ENCODE results near the gene NINJ2.

NINJ2 gene

DNA sequence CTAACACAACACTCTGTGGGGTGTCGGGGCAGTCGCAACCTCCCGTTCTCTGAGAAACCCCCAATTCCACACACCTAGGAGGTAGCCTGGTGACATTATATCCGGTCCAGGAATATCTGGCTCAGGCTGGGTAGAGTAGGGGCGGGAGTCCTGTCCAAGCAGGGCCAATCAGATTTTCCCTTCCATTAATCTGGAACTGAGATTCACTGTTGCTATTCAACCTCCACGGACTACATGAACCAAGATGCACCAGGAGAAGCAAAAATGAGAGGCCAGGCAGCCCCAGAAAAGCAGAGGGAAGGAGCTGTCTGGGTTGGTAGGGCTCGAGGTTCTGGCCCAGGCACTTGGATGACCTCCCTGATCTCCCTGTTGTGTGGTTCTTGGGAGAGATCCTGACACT lies 51.0 kb downstream of the NINJ2 start:
- Histone ChIP-seq H3K9me3 (ENCODE audit: control insufficient read depth, low read length) (no peaks in the 10 kb centered on the region), H3K36me3 (ENCODE audit: control insufficient read depth, insufficient read depth, low read length) (no peaks in the 10 kb centered on the region), H3K4me1 (ENCODE audit: control insufficient read depth, insufficient read depth, low read length, poor library complexity, severe bottlenecking) (peaks cover 9% of the 10 kb centered on the region), H3K4me3 (ENCODE audit: extremely low read depth, insufficient read depth, low read length, poor library complexity, severe bottlenecking) (no peak overlapping the region), H3K27ac (ENCODE audit: low read depth, low read length, severe bottlenecking) (no peak overlapping the region)
- 92 to 93% methylated on average over 3 to 5 of the region's 7 CpGs for WGBS, 2 experiments (ENCODE audit: insufficient coverage in 2 of 2)

DNA sequence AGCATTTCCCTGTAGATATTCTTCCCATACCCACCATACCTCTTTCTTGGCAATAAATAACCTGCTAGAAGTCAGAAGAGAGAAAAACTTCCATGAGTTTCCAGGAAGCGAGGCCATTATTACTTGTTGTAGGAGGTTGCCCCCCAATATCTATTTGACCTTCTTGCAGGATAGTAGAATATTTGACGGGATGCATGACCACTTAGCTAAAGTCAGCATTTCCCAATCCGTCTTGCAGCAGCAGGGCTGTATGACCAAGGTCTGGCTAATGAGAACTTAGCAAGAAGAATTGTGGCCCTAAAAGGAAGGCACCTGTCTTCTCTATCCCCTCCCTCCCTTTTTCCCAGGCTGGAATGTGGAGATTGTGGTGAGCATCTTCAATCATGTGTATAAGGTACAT lies 51.5 kb downstream of the NINJ2 start:
- Histone ChIP-seq H3K9me3 (ENCODE audit: control insufficient read depth, low read length) (no peaks in the 10 kb centered on the region), H3K4me3 (ENCODE audit: extremely low read depth, insufficient read depth, low read length, poor library complexity, severe bottlenecking) (no peak overlapping the region), H3K27ac (ENCODE audit: low read depth, low read length, severe bottlenecking) (no peak overlapping the region), H3K36me3 (ENCODE audit: control insufficient read depth, insufficient read depth, low read length) (no peaks in the 10 kb centered on the region), H3K4me1 (ENCODE audit: control insufficient read depth, insufficient read depth, low read length, poor library complexity, severe bottlenecking) (peaks cover 9% of the 10 kb centered on the region)
- 96 to 100% methylated on average over 3 of the region's 3 CpGs for WGBS, 2 experiments (ENCODE audit: insufficient coverage in 2 of 2)

DNA sequence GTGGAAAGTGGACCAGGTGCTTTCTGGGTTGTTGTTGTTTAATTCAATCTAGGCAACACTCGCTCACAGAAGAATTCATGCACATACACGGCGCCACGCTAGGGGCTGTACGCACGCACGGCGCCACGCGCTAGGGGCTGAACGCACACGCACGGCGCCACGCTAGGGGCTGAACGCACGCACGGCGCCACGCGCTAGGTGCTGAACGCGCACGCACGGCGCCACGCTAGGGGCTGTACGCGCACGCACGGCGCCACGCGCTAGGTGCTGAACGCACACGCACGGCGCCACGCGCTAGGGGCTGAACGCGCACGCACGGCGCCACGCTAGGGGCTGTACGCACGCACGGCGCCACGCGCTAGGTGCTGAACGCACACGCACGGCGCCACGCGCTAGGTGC lies 54.3 kb downstream of the NINJ2 start:
- 96 to 97% methylated on average over 57 to 58 of the region's 58 CpGs for WGBS, 2 experiments (ENCODE audit: insufficient coverage in 2 of 2)

DNA sequence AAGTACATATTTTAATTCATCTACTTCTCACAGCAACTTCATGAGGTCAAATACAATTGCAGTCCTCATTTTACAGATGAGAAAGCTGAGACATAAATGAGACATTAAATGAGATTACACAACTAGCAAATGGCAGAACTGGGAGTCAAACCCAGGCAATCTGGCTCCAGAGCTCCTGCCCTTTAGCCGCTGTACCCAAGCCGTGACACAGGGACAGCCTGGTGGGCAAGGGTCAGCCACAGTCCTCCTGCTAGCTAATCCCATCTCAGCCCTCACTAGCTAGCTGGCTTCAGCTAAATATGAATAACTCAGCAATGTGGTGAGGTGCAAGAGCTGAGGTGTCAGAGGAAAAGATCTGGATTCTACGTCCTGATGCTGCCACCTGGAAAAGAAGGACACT lies 54.8 kb downstream of the NINJ2 start:
- H3K4me3 ChIP-seq (ENCODE audit: extremely low read depth, insufficient read depth, low read length, poor library complexity, severe bottlenecking), result no peak overlapping the region
- 89 to 97% methylated on average over 3 of the region's 3 CpGs for WGBS, 2 experiments (ENCODE audit: insufficient coverage in 2 of 2)
- H3K27ac ChIP-seq (ENCODE audit: low read depth, low read length, severe bottlenecking), result no peak overlapping the region
- no peaks in the 10 kb centered on the region for H3K36me3 ChIP-seq (ENCODE audit: control insufficient read depth, insufficient read depth, low read length)
- peaks cover 4% of the 10 kb centered on the region for H3K4me1 ChIP-seq (ENCODE audit: control insufficient read depth, insufficient read depth, low read length, poor library complexity, severe bottlenecking)
- no peaks in the 10 kb centered on the region for H3K9me3 ChIP-seq (ENCODE audit: control insufficient read depth, low read length)

More for the DNA sequence above, 54.3 kb downstream of the NINJ2 start:
- H3K36me3 ChIP-seq (ENCODE audit: control insufficient read depth, insufficient read depth, low read length), result no peaks in the 10 kb centered on the region
- no peak overlapping the region for H3K27ac ChIP-seq (ENCODE audit: low read depth, low read length, severe bottlenecking)
- H3K9me3 ChIP-seq (ENCODE audit: control insufficient read depth, low read length), result no peaks in the 10 kb centered on the region
- no peak overlapping the region for H3K4me3 ChIP-seq (ENCODE audit: extremely low read depth, insufficient read depth, low read length, poor library complexity, severe bottlenecking)
- peaks cover 4% of the 10 kb centered on the region for H3K4me1 ChIP-seq (ENCODE audit: control insufficient read depth, insufficient read depth, low read length, poor library complexity, severe bottlenecking)

DNA sequence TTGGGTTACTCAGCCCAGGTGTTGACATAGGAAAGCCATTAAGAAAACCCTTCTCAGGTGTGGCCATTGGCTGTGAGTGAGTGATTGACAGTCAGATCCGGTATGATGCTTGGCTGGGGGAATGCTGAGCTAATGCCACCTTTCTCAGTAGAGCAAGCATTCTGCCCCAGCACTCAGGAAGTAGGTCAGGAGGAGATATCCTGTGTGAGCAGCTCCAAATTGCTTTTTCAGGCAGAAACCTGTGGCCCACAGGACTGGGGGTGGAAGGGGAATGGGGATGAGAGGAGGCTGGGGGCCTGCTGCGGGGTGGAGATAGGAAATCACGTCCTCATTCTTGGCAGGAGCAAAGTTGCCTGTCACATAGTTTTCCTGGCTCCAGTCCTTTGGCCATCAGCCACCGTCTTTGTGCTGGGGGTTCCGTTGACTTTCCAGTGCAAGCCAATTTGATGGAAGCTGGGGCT lies 55.7 kb downstream of the NINJ2 start:
- H3K4me1 ChIP-seq (ENCODE audit: control insufficient read depth, insufficient read depth, low read length, poor library complexity, severe bottlenecking), result peaks cover 4% of the 10 kb centered on the region
- WGBS, 2 experiments (ENCODE audit: insufficient coverage in 2 of 2), result 82 to 96% methylated on average over 4 to 5 of the region's 5 CpGs
- no peaks in the 10 kb centered on the region for H3K36me3 ChIP-seq (ENCODE audit: control insufficient read depth, insufficient read depth, low read length)
- no peak overlapping the region for H3K4me3 ChIP-seq (ENCODE audit: extremely low read depth, insufficient read depth, low read length, poor library complexity, severe bottlenecking)
- H3K9me3 ChIP-seq (ENCODE audit: control insufficient read depth, low read length), result no peaks in the 10 kb centered on the region
- no peak overlapping the region for H3K27ac ChIP-seq (ENCODE audit: low read depth, low read length, severe bottlenecking)

DNA sequence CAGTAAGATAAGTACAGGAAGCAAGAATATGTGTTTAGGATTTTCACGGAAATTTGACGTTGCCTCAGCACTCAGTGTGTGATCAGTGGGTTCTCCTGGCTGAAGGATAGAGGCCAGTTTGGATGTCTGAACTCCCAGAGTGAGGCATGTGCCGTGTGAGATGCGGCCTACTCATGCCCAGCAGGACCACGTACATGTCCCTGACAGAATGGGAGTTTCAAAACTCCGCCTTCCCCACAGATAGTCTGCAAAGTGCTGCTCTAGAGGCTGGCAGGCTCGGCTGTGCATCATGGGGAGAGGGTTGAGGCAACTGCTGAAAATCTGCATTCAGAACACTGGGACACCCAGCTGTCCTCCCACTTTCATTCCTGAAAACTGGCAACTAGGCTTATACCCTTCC lies 58.3 kb downstream of the NINJ2 start:
- no peak overlapping the region for H3K27ac ChIP-seq (ENCODE audit: low read depth, low read length, severe bottlenecking)
- no peaks in the 10 kb centered on the region for H3K36me3 ChIP-seq (ENCODE audit: control insufficient read depth, insufficient read depth, low read length)
- 88 to 89% methylated on average over 6 to 7 of the region's 7 CpGs for WGBS, 2 experiments (ENCODE audit: insufficient coverage in 2 of 2)
- H3K4me1 ChIP-seq (ENCODE audit: control insufficient read depth, insufficient read depth, low read length, poor library complexity, severe bottlenecking), result peaks cover 4% of the 10 kb centered on the region
- H3K9me3 ChIP-seq (ENCODE audit: control insufficient read depth, low read length), result no peaks in the 10 kb centered on the region
- no peak overlapping the region for H3K4me3 ChIP-seq (ENCODE audit: extremely low read depth, insufficient read depth, low read length, poor library complexity, severe bottlenecking)

DNA sequence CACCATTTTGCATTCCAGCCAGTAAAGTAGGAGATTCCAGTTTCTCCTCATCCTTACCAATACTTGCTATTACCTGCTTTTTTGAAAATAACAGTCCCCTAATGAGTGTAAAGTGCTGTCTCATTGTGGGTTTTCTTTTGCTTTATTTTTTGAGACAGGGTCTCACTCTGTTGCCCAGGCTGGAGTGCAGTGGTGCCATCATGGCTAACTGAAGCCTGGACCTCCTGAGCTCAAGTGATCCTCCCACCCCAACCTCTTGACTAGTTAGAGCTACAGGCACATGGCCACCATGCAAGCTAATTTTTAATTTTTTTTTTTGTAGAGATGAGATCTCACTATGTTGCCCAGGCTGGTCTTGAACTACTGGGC lies 60.6 kb downstream of the NINJ2 start:
- Histone ChIP-seq H3K36me3 (ENCODE audit: control insufficient read depth, insufficient read depth, low read length) (no peaks in the 10 kb centered on the region), H3K27ac (ENCODE audit: low read depth, low read length, severe bottlenecking) (no peak overlapping the region), H3K4me3 (ENCODE audit: extremely low read depth, insufficient read depth, low read length, poor library complexity, severe bottlenecking) (no peak overlapping the region), H3K9me3 (ENCODE audit: control insufficient read depth, low read length) (no peaks in the 10 kb centered on the region), H3K4me1 (ENCODE audit: control insufficient read depth, insufficient read depth, low read length, poor library complexity, severe bottlenecking) (peaks cover 3% of the 10 kb centered on the region)

DNA sequence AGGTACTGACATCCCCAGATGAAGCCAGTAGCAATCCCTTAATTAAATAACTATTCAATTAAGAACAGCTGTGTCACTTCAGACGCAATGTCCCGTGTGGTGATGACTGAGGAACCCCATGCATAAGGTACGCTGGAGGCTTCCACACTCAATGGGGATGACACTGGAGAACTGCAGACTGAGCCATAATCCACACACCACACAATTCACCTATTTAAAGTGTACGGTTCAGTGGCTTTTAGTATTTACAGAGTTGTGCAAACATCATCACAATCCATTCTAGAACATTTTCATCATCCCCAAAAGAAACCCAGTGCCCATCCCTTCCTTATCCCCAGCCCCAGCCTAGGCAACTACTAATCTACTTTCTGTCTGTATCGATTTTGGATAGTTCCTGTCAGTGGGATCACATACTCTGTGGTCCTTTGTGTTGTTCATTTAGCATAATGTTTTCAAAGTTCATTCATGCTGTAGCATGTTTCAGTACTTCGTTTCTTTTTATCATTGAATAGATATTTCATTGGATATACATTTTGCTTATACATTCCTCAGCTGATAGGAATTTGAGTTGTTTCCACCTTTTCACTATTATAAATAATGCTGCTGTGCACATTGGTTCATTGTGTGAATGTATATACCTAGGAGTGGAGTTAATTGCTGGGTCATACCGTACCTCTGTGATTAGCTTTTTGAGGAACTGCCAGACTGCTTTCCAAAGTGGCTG lies 61.1 kb downstream of the NINJ2 start:
- H3K36me3 ChIP-seq (ENCODE audit: control insufficient read depth, insufficient read depth, low read length), result no peaks in the 10 kb centered on the region
- no peaks in the 10 kb centered on the region for H3K9me3 ChIP-seq (ENCODE audit: control insufficient read depth, low read length)
- no peaks in the 10 kb centered on the region for H3K4me1 ChIP-seq (ENCODE audit: control insufficient read depth, insufficient read depth, low read length, poor library complexity, severe bottlenecking)
- no peak overlapping the region for H3K4me3 ChIP-seq (ENCODE audit: extremely low read depth, insufficient read depth, low read length, poor library complexity, severe bottlenecking)
- WGBS, 2 experiments (ENCODE audit: insufficient coverage in 2 of 2), result 96 to 100% methylated on average over 4 of the region's 7 CpGs
- H3K27ac ChIP-seq (ENCODE audit: low read depth, low read length, severe bottlenecking), result no peak overlapping the region

DNA sequence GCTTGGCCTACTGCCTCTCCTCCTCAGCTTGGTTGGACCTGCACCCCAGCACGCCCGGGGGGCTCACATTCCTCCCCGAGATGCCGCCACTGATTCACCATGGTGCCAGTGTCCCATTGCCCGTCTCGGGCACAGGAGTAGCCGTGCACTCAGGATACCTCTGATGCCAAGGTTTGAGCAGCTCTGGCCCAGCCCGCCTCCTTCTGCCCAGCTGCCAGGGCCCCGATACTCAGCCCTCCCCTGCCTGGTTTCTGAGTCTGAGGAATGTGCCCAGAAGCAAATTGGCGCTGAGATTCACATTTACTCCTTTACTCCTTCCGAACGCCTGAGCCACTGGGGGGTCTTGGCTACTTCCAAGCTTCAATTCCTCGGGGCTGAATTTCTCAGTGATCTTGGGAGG lies 63.5 kb downstream of the NINJ2 start:
- 89 to 92% methylated on average over 8 to 11 of the region's 13 CpGs for WGBS, 2 experiments (ENCODE audit: insufficient coverage in 2 of 2)
- H3K9me3 ChIP-seq (ENCODE audit: control insufficient read depth, low read length), result no peaks in the 10 kb centered on the region
- H3K4me3 ChIP-seq (ENCODE audit: extremely low read depth, insufficient read depth, low read length, poor library complexity, severe bottlenecking), result no peak overlapping the region
- H3K27ac ChIP-seq (ENCODE audit: low read depth, low read length, severe bottlenecking), result no peak overlapping the region
- no peaks in the 10 kb centered on the region for H3K36me3 ChIP-seq (ENCODE audit: control insufficient read depth, insufficient read depth, low read length)
- no peaks in the 10 kb centered on the region for H3K4me1 ChIP-seq (ENCODE audit: control insufficient read depth, insufficient read depth, low read length, poor library complexity, severe bottlenecking)

DNA sequence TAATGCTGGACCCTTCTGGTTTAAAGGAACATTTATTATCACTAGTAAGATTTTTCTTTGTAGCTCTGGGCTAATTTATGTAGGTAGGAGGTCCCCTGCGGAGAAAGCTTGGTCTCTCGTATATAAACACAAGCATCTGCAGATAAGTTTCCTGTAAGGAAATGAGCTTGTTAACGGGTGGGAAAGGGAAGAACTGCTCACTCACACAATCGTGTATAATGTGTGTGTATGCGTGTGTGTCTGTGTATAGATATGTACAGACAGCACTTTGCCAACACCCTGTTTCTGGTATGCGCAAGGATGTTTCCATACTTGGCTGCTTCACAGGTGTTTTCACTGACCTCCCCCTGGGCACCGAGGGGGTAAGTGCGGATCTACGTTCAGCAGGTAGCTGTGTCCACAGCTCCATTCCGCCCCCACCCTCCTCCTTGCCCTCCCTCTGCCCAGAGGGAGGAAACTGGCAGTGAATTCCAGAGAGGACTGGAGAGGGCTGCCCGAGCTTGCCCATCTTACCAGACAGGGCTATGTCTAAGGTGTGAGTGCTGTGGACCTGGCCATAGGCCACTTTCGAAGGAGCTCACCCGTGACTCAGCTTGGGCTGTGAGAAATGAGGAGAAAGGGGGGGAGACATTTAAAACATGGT lies 65.2 kb downstream of the NINJ2 start:
- Histone ChIP-seq H3K9me3 (ENCODE audit: control insufficient read depth, low read length) (no peaks in the 10 kb centered on the region), H3K36me3 (ENCODE audit: control insufficient read depth, insufficient read depth, low read length) (no peaks in the 10 kb centered on the region), H3K27ac (ENCODE audit: low read depth, low read length, severe bottlenecking) (no peak overlapping the region), H3K4me1 (ENCODE audit: control insufficient read depth, insufficient read depth, low read length, poor library complexity, severe bottlenecking) (no peaks in the 10 kb centered on the region), H3K4me3 (ENCODE audit: extremely low read depth, insufficient read depth, low read length, poor library complexity, severe bottlenecking) (no peak overlapping the region)
- 82 to 96% methylated on average over 8 of the region's 13 CpGs for WGBS, 2 experiments (ENCODE audit: insufficient coverage in 2 of 2)
